ENCODE data around the gene ASB15.

GRCh38 chr7:123608991-123609882, 7.6 kb downstream of the ASB15 start:
- TF ChIP-seq, protein P1, sequence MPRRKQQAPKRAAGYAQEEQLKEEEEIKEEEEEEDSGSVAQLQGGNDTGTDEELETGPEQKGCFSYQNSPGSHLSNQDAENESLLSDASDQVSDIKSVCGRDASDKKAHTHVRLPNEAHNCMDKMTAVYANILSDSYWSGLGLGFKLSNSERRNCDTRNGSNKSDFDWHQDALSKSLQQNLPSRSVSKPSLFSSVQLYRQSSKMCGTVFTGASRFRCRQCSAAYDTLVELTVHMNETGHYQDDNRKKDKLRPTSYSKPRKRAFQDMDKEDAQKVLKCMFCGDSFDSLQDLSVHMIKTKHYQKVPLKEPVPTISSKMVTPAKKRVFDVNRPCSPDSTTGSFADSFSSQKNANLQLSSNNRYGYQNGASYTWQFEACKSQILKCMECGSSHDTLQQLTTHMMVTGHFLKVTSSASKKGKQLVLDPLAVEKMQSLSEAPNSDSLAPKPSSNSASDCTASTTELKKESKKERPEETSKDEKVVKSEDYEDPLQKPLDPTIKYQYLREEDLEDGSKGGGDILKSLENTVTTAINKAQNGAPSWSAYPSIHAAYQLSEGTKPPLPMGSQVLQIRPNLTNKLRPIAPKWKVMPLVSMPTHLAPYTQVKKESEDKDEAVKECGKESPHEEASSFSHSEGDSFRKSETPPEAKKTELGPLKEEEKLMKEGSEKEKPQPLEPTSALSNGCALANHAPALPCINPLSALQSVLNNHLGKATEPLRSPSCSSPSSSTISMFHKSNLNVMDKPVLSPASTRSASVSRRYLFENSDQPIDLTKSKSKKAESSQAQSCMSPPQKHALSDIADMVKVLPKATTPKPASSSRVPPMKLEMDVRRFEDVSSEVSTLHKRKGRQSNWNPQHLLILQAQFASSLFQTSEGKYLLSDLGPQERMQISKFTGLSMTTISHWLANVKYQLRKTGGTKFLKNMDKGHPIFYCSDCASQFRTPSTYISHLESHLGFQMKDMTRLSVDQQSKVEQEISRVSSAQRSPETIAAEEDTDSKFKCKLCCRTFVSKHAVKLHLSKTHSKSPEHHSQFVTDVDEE (CRISPR knock-in tag; IDR thresholded peaks at IDR 0.05): no peak
- TF ChIP-seq TCF4 (CRISPR knock-in tag; IDR thresholded peaks at IDR 0.05; ENCODE audit: borderline replicate concordance) (no peak), CSRNP3 (CRISPR knock-in tag; IDR thresholded peaks at IDR 0.05) (no peak), TOX (CRISPR knock-in tag; IDR thresholded peaks at IDR 0.05; ENCODE audit: borderline replicate concordance) (no peak), ARNTL (CRISPR knock-in tag; IDR thresholded peaks at IDR 0.05; ENCODE audit: borderline replicate concordance, low read depth) (no peak), PATZ1 (CRISPR knock-in tag; IDR thresholded peaks at IDR 0.05; ENCODE audit: borderline replicate concordance) (no peak), ZFP30 (CRISPR knock-in tag; IDR thresholded peaks at IDR 0.05) (no peak), SNAI2 (CRISPR knock-in tag; IDR thresholded peaks at IDR 0.05) (no peak), RARB (CRISPR knock-in tag; IDR thresholded peaks at IDR 0.05) (no peak), ZNF565 (CRISPR knock-in tag; conservative IDR thresholded peaks at IDR 0.05; ENCODE audit: low read depth) (no peak), ISL1 (CRISPR knock-in tag; IDR thresholded peaks at IDR 0.05) (no peak), ESRRG (CRISPR knock-in tag; IDR thresholded peaks at IDR 0.05) (no peak)
- TF ChIP-seq, protein P2, sequence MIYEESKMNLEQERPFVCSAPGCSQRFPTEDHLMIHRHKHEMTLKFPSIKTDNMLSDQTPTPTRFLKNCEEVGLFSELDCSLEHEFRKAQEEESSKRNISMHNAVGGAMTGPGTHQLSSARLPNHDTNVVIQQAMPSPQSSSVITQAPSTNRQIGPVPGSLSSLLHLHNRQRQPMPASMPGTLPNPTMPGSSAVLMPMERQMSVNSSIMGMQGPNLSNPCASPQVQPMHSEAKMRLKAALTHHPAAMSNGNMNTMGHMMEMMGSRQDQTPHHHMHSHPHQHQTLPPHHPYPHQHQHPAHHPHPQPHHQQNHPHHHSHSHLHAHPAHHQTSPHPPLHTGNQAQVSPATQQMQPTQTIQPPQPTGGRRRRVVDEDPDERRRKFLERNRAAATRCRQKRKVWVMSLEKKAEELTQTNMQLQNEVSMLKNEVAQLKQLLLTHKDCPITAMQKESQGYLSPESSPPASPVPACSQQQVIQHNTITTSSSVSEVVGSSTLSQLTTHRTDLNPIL (CRISPR knock-in tag; IDR thresholded peaks at IDR 0.05; ENCODE audit: low read depth): no peak
